Measurements from ENCODE around the gene PIMREG.

The PIMREG gene

GRCh38 chr17:6443692-6444570 lies at the start of gene PIMREG:
PIMREG (plus strand) TSS chr17:6444455; CDS start chr17:6445111, 656 bp downstream.
- peak; percentile 77 for DNase-seq

GRCh38 chr17:6398955-6399354 lies 45.3 kb upstream of the PIMREG start:
- DNase-seq: no peak

- DNase-seq: no peak
Measured at GRCh38 chr17:6402258-6402657, 42.0 kb upstream of the PIMREG start.

GRCh38 chr17:6408276-6408675 lies 36.0 kb upstream of the PIMREG start:
- no peak for DNase-seq

GRCh38 chr17:6408735-6409134 lies 35.5 kb upstream of the PIMREG start:
- DNase-seq: no peak

- peak; percentile 26 for DNase-seq
Measured at GRCh38 chr17:6413065-6413464, 31.2 kb upstream of the PIMREG start.

GRCh38 chr17:6415616-6416015 lies 28.6 kb upstream of the PIMREG start:
- no peak for DNase-seq

- DNase-seq: peak; percentile 9
Measured at GRCh38 chr17:6420173-6420641, 24.0 kb upstream of the PIMREG start.

GRCh38 chr17:6421700-6422604 lies 22.3 kb upstream of the PIMREG start:
- peak; percentile 34 for DNase-seq

- DNase-seq: no peak
Measured at GRCh38 chr17:6422654-6423241, 21.5 kb upstream of the PIMREG start.

- DNase-seq: no peak
Measured at GRCh38 chr17:6423931-6424330, 20.3 kb upstream of the PIMREG start.

GRCh38 chr17:6425407-6425806 lies 18.8 kb upstream of the PIMREG start:
- DNase-seq: no peak

GRCh38 chr17:6426356-6427101 lies 17.7 kb upstream of the PIMREG start:
- no peak for DNase-seq

- no peak for DNase-seq
Measured at GRCh38 chr17:6427279-6427781, 16.9 kb upstream of the PIMREG start.

- DNase-seq: no peak
Measured at GRCh38 chr17:6428207-6428965, 15.9 kb upstream of the PIMREG start.

- DNase-seq: no peak
Measured at GRCh38 chr17:6429266-6429665, 15.0 kb upstream of the PIMREG start.

- DNase-seq: no peak
Measured at GRCh38 chr17:6430769-6431168, 13.5 kb upstream of the PIMREG start.

GRCh38 chr17:6435051-6435450 lies 9.2 kb upstream of the PIMREG start, which contains the start of gene AIPL1:
AIPL1 (minus strand) TSS chr17:6435121; CDS start chr17:6435104, 17 bp downstream.
- DNase-seq: no peak

GRCh38 chr17:6435968-6436367 lies 8.3 kb upstream of the PIMREG start:
- DNase-seq: no peak

GRCh38 chr17:6437466-6437865 lies 6.8 kb upstream of the PIMREG start:
- DNase-seq: peak; percentile 26

GRCh38 chr17:6437956-6438355 lies 6.3 kb upstream of the PIMREG start:
- DNase-seq: no peak
